IMR-90 (cell line): ENCODE results near the gene VPS37B. TPM values are rescaled to one million over a fixed set of nuclear protein-coding genes. Genes with fewer than 3 reads are reported as not detected.
A peak's percentile ranks its signal among the peaks of the same experiment; 100 is the strongest.

ENCODE experiments used
- ATAC-seq: fragments of 200-7000 bp; cut with Tn5 transposase; 2 replicates; pipeline ENCODE4 v1.9.1; 2020; ENCODE audit warnings: low read depth, mild to moderate bottlenecking, moderate library complexity
- BruUV-seq: library from RNA; stranded (reverse); fragments of 400-500 nt; replicated peaks from 2 replicates; lab custom pipeline; 2021; lab: Mats Ljungman, UMichigan
- CTCF ChIA-PET: fragments of 300-600 bp; formaldehyde crosslinking; extraction: SDS; loops from one replicate; lab custom pipeline; 2021; ENCODE audit warnings: antibody characterized with exemption; lab: Yijun Ruan, JAX
- POLR2A ChIA-PET: fragments of 300-600 bp; sonication (Branson Sonifier 250); formaldehyde crosslinking; loops from one replicate; lab custom pipeline; 2022; ENCODE audit warnings: antibody characterized with exemption; ENCODE audit not compliant: unreplicated experiment; lab: Charles Lee
- DNase-seq: peaks from one replicate; pipeline ENCODE4 v3.0.0; 2013
- H2AFZ ChIP-seq: replicated peaks from 2 replicates; pipeline ENCODE3; 2013; ENCODE audit warnings: low read length, mild to moderate bottlenecking; ENCODE audit not compliant: poor library complexity
- H2AK5ac ChIP-seq: 2 replicates; pipeline ENCODE4 v1.6.1; 2013; ENCODE audit warnings: low read depth, low read length, inconsistent platforms
- H2AK9ac ChIP-seq: replicated peaks from 2 replicates; pipeline ENCODE3; 2013; ENCODE audit warnings: mild to moderate bottlenecking, low read depth, low read length, moderate library complexity; ENCODE audit not compliant: poor library complexity
- H2BK120ac ChIP-seq: 2 replicates; pipeline ENCODE4 v1.6.1; 2013; ENCODE audit warnings: low read depth, low read length, inconsistent platforms
- H2BK15ac ChIP-seq: 3 replicates; pipeline ENCODE4 v1.6.1; 2013; ENCODE audit warnings: low read depth, low read length, inconsistent platforms
- H2BK20ac ChIP-seq: 2 replicates; pipeline ENCODE4 v1.6.1; 2013; ENCODE audit warnings: low read depth, mild to moderate bottlenecking, inconsistent platforms, low read length, moderate library complexity
- H2BK5ac ChIP-seq: 2 replicates; pipeline ENCODE4 v1.6.1; 2013; ENCODE audit warnings: mild to moderate bottlenecking, low read depth, low read length, inconsistent platforms; ENCODE audit not compliant: poor library complexity, severe bottlenecking
- H3K14ac ChIP-seq: replicated peaks from 2 replicates; pipeline ENCODE4 v1.6.1; 2013; ENCODE audit warnings: low read depth, low read length, inconsistent platforms
- H3K18ac ChIP-seq: 2 replicates; pipeline ENCODE4 v1.6.1; 2013; ENCODE audit warnings: low read depth, low read length, control low read depth
- H3K23ac ChIP-seq: 2 replicates; pipeline ENCODE4 v1.6.1; 2013; ENCODE audit warnings: low read depth, low read length, inconsistent platforms
- H3K27ac ChIP-seq: 2 replicates; pipeline ENCODE4 v1.5.1; 2013; ENCODE audit warnings: mild to moderate bottlenecking, control low read depth, low read length; ENCODE audit not compliant: insufficient read depth
- H3K27me3 ChIP-seq: 2 replicates; pipeline ENCODE4 v1.6.1; 2013; ENCODE audit warnings: low read length; ENCODE audit not compliant: control insufficient read depth, insufficient read depth
- H3K36me3 ChIP-seq: 2 replicates; pipeline ENCODE4 v1.6.1; 2013; ENCODE audit warnings: low read length, mixed read lengths; ENCODE audit not compliant: control insufficient read depth, insufficient read depth
- H3K4ac ChIP-seq: 2 replicates; pipeline ENCODE4 v1.6.1; 2013; ENCODE audit warnings: low read depth, low read length, inconsistent platforms
- H3K4me1 ChIP-seq: 2 replicates; pipeline ENCODE4 v1.6.1; 2013; ENCODE audit warnings: low read length, mixed read lengths; ENCODE audit not compliant: control insufficient read depth, insufficient read depth
- H3K4me2 ChIP-seq: 2 replicates; pipeline ENCODE4 v1.6.1; 2013; ENCODE audit warnings: low read depth, mild to moderate bottlenecking, control low read depth, low read length, moderate library complexity
- H3K4me3 ChIP-seq: 2 replicates; pipeline ENCODE4 v1.5.1; 2013; ENCODE audit warnings: low read depth, mild to moderate bottlenecking, control low read depth, low read length, moderate library complexity; ENCODE audit not compliant: insufficient read depth
- H3K56ac ChIP-seq: 2 replicates; pipeline ENCODE4 v1.6.1; 2013; ENCODE audit warnings: low read length, inconsistent platforms; ENCODE audit not compliant: insufficient read depth; ENCODE audit errors: extremely low read depth
- H3K79me1 ChIP-seq, 2 experiments: 2 replicates each; pipeline ENCODE4 v1.6.1; 2013; ENCODE audit warnings: low read length in 2 of 2, inconsistent platforms in 1 of 2, low read depth in 1 of 2
- H3K9ac ChIP-seq: 2 replicates; pipeline ENCODE4 v1.6.1; 2013; ENCODE audit warnings: low read depth, low read length, control low read depth
- H3K9me1 ChIP-seq: 2 replicates; pipeline ENCODE4 v1.6.1; 2013; ENCODE audit warnings: low read length, inconsistent platforms; ENCODE audit not compliant: insufficient read depth
- H3K9me3 ChIP-seq: 2 replicates; pipeline ENCODE4 v1.6.1; 2013; ENCODE audit warnings: low read length; ENCODE audit not compliant: control insufficient read depth, insufficient read depth
- H4K20me1 ChIP-seq: 2 replicates; pipeline ENCODE4 v1.6.1; 2013; ENCODE audit warnings: low read length, inconsistent platforms; ENCODE audit not compliant: insufficient read depth
- H4K5ac ChIP-seq: 2 replicates; pipeline ENCODE4 v1.6.1; 2013; ENCODE audit warnings: mild to moderate bottlenecking, low read depth, low read length, control low read depth
- H4K8ac ChIP-seq, 2 experiments: 2 replicates each; pipeline ENCODE4 v1.6.1; 2013; ENCODE audit warnings: low read depth in 2 of 2, low read length in 2 of 2, control low read depth in 1 of 2, inconsistent platforms in 1 of 2
- H4K91ac ChIP-seq: 2 replicates; pipeline ENCODE4 v1.6.1; 2013; ENCODE audit warnings: low read depth, low read length, inconsistent platforms; ENCODE audit not compliant: insufficient read depth
- FOS ChIP-seq: fragments of 150-350 bp; IDR thresholded peaks from 2 replicates; pipeline ENCODE4 v1.6.1; 2016; ENCODE audit warnings: low read depth, low read length
- RAD21 ChIP-seq: IDR thresholded peaks from 2 replicates; pipeline ENCODE4 v1.6.1; 2012; ENCODE audit warnings: low read length, improper control_type of control experiment
- WGBS, 2 experiments: methylation state at CpG; one replicate each; pipeline versions ENCODE4 v1.1.5 to v1.1.7; 2013; ENCODE audit warnings: missing lambda C conversion rate in 2 of 2; ENCODE audit not compliant: insufficient read length in 1 of 2; ENCODE audit errors: extremely low coverage in 2 of 2; 5-methylcytosine and 5-hydroxymethylcytosine counted together
- dilution Hi-C: fragments of 300-500 bp; cut with HindIII; formaldehyde crosslinking; loops from one replicate; pipeline ENCODE4 v1.14.3; 2018; ENCODE audit warnings: low sequenced_read_pairs; ENCODE audit not compliant: unreplicated experiment
- in situ Hi-C: fragments of 300-500 bp; cut with MboI; formaldehyde crosslinking; loops from 3 replicates; pipeline ENCODE4 v1.14.3; 2019; ENCODE audit warnings: low sequenced_read_pairs, inconsistent platforms, mixed read lengths
- intact Hi-C: fragments of 100-400 bp; cut with micrococcal nuclease; formaldehyde crosslinking; loops from 2 replicates; pipeline ENCODE4 v1.10.0; 2022
- polyA plus RNA-seq, 3 experiments: library from polyadenylated mRNA; depleted of rRNA; stranded (reverse); fragments of >200 nt; gene quantifications; 2 replicates each; pipeline ENCODE4 v1.2.3, GENCODE V29; 2012; ENCODE audit warnings: low replicate concordance in 1 of 3
- total RNA-seq: library from RNA; depleted of rRNA; stranded (reverse); fragments of >200 nt; gene quantifications from 2 replicates; pipeline ENCODE4 v1.2.3, GENCODE V29; 2012

Gene VPS37B
- total and polyA plus RNA-seq, 2 of the 4 experiments (the other 2 are of a cell fraction): 8.6 to 25.7 TPM

DNA sequence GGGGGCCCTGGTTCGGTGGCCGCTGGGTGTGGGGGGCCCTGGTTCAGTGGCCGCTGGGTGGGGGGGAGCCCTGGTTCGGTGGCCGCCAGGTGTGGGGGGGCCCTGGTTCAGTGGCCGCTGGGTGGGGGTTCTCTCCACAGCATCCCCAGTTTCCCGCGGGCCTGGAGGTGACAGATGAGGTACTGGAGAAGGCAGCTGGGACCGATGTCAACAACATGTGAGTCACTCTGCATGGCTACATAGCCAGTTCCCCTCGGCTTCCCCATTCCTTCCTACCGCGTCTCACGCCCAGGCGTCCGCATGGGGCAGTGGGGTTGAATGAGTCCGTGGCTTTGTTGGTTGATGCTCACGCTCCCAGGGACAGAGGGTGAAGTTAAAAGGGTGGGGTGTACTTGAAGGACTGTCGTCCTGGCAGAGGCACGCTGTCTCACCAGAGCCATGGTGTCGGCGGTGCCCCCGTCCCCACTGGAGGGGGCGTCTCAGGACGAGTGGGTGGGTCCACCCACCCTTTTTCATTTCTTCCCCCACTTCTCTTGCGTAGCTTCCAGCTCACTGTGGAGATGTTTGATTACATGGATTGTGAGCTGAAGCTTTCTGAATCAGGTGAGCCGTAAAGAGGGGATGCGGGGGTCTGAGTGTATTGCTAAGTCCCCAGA lies 45.1 kb downstream of the VPS37B start:
- no peak overlapping the region for H3K9ac ChIP-seq
- no TSS peak for BruUV-seq
- H3K56ac ChIP-seq: no peak overlapping the region
- H2BK20ac ChIP-seq: no peak overlapping the region
- TF ChIP-seq RAD21 (no peak), FOS (0 out of 2 replicates have a peak, but pooled peaks have one; percentile 17)
- H3K9me1 ChIP-seq: peaks cover 13% of the 10 kb centered on the region
- no peak overlapping the region for H3K4me3 ChIP-seq
- peak overlapping the region; percentile 79 for H2AFZ ChIP-seq
- dilution Hi-C loops: no loop called here
- CTCF ChIA-PET: no interaction called here
- no peak overlapping the region for H3K14ac ChIP-seq
- H3K27me3 ChIP-seq: no peaks in the 10 kb centered on the region
- H3K27ac ChIP-seq: no peak overlapping the region
- H4K5ac ChIP-seq: no peak overlapping the region
- H2BK15ac ChIP-seq: peak overlapping the region; percentile 52; the same call in 1 of the 3 replicates
- intact Hi-C loops: no loop called here
- 0 out of 2 replicates have a peak overlapping the region, but pooled peaks have one; percentile 9 for H2BK120ac ChIP-seq
- H4K8ac ChIP-seq: no peak overlapping the region; a peak in 1 of 4 replicates
- no peaks in the 10 kb centered on the region for H3K36me3 ChIP-seq
- peak; percentile 71 for DNase-seq
- H3K79me1 ChIP-seq: peaks cover 0 to 7% of the 10 kb centered on the region in 2 experiments; a peak in 2 of 4 replicates
- POLR2A ChIA-PET: no interaction called here
- no peaks in the 10 kb centered on the region; the same call in 1 of the 2 replicates for H4K20me1 ChIP-seq
- H4K91ac ChIP-seq: no peak overlapping the region
- no peak overlapping the region for H2BK5ac ChIP-seq
- no peak overlapping the region for H3K23ac ChIP-seq
- ATAC-seq: peak; percentile 31; the same call in 1 of the 2 replicates
- in situ Hi-C loops: no loop called here
- H3K9me3 ChIP-seq: no peaks in the 10 kb centered on the region
- peak overlapping the region; percentile 87 for H2AK9ac ChIP-seq
- H2AK5ac ChIP-seq: peak overlapping the region; percentile 43; the same call in 1 of the 2 replicates
- peaks cover 13% of the 10 kb centered on the region for H3K4me1 ChIP-seq
- no peak overlapping the region for H3K4me2 ChIP-seq
- 100% methylated on average over 1 of the region's 27 CpGs; no CpG with 5 or more reads in 1 of the 2 experiments for WGBS, 2 experiments
- H3K4ac ChIP-seq: peak overlapping the region; percentile 20; the same call in 1 of the 2 replicates
- H3K18ac ChIP-seq: no peak overlapping the region
